Right forelimb (tissue), 1 donor: ENCODE measurements around the gene EFR3B.
"Not testable (repeated sequence)": the region's sequence is repeated elsewhere in the genome, so short reads cannot be mapped to it uniquely, and the experiment has no call there.

Experiments used
- DNase-seq: peaks from one replicate; pipeline ENCODE4 v3.0.0-alpha.2; 2018

Gene EFR3B

GRCh38 chr2:25158096-25158852, 116.4 kb downstream of the EFR3B start:
- DNase-seq, result no peak

DNA sequence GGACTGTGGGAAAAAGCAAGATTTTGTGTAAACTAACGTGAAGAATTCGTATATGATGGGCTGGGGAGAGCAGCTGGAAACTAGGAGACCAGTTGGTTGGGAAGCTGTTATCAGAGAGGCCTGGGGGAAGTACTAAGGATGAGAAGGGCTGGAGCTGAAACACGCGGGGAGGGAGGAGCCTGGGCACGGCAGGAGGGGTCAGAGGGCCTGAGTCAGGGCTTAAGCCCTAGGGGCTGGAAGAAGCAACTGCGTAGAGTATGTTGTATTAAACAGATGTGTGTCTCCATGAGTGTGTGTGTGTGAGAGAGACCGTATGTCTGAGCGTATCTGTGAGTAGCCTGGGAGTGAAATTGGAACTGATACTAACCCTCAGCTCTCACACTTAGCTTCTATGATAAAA, 118.1 kb downstream of the EFR3B start:
- peak; percentile 47 for DNase-seq

DNA sequence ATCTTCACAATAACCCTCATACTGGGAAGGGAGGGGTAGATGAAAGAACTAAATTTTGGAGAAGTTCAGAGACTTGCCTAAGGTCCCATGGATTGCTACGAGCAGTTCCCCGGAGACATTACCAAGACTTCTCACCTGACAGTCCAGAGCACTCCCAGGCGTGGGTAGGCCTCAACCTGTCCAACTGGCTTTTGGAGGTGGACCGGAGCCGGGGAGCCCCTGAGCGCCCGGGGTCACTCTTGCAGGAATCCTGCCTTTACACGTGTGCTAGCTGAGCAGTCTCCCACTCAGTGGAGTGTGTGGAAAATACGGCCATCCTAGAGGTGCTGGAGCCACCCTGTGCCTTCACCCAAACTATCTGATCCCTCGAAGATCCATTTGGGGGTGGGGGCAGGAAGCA, 118.5 kb downstream of the EFR3B start:
- no peak for DNase-seq

DNA sequence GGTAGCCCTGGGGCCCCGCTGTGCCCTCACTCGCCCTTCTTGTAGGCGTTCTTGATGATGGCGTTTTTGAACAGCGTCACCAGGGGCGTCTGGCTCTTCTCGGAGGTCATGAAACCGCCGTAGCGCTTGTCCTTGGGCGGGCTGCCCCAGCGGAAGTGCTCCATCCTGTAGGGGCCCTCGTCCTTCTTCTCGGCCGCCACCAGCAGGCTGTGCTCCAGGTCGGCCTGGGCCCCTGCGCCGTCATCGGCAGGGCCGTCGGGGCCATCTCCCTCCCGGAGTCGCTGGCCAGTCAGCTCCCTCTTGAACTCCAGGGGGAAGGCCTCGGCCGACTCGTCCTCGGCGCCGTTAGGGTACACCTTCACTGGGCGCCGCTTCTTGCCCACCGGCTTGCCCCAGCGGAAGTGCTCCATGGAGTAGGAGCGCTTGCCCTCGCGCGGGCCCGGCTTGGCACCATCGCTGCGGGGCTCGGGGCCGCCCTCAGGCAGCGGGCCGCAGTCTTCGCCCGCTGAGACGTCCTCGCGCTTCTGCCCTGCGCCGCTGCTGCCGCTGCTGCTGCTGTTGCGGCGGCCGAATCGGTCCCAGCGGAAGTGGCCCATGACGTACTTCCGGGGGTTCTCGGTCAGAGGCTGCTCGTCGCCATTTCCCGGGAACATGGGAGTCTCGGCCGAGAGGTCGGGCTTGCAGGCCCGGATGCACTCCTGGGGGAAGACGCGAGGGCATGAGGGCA, 119.3 kb downstream of the EFR3B start:
- peak; percentile 83 for DNase-seq

- not testable (repeated sequence) for DNase-seq
These were observed 120.2 kb downstream of the EFR3B start for GRCh38 chr2:25162061-25162460.

- DNase-seq, result no peak
These were observed 122.7 kb downstream of the EFR3B start for GRCh38 chr2:25164561-25164960.

DNA sequence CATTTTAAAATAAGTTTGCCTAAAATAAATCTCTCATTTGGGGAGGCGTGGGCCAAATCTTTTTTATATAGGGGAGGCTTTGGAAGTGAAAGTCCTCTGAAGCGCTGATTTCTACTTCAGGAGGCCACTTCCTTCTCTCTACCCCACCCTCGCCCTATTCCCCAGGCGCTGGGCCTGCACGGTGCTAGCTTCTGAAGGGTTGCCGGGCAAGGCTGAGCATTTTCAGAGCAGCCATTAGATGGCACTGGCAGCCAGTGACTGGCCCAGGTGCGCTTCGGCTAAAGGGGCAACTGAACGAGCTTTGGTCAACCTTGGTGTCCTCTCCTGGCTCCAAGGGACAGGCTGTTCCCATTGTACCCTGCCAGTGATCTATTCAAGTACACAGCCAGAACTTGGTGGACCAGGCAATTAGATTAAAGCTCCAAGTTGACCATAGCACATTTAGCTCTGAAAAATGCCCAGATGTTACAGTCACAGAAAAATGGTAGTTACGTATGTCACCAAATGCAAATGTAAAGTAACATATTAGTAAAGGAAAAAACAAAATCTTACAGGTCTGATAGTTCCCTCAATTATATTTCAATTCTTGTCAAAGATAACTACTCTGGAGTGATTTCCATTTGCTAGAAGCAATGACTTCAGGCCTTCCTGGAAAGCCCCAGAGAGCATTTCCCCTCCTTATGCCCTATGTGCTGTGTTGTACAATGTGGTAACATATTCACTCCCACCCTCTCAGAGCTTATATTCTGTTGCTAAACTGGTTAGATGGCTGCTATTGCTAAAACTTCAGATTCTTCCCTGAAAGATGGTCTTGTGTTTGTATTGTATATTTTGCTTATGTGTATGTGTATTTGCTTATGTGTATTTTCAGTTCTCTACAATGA, 124.4 kb downstream of the EFR3B start:
- DNase-seq, result no peak

DNA sequence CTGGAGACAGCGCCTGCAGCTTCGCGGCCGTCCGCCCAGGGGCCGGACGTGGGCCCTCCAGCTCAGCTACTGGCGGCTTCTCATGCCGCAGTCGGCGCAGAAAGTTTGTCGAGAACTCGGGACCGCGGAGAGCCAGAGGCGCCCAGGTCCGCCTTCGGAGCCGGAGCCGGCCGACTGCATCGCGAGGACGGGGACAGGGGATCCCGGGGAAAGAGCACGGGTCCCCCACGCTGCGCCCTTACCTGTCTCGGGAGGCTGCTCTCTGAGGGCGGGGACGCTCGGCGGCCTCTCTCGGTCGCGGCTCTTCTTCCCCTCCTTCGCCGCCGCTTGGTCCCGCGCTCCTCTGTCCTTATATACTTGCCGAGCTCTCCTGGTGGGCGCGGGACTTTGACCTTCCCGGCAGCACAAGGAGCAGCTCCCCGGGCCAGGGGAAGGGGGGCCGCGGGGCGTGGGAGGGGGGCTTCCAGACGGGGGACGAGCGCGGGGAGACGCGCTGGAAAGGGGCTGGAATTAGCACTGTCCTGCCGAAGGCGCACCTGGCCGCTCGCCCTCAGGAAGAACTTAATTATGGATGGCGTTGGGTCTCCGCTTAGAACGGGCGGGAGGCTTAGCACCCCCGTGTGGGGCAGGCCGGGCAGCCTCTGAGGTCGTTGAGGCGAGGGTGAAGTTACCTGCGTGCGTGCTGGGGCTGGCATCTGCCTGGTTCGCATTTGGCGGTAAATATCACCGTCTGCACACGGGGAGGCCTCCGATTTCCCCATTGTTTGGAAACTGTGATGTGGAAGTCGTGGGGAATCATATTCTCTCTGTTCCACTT, 126.6 kb downstream of the EFR3B start, which contains the start of gene POMC:
TSS of gene POMC (minus strand) at position 325 of the 817 bp plus-strand sequence. CDS start 3,808 bp downstream, outside the sequence.
- peak; percentile 55 for DNase-seq

GRCh38 chr2:25169073-25169470, 127.2 kb downstream of the EFR3B start:
- DNase-seq, result no peak

GRCh38 chr2:25170888-25171287, 129.0 kb downstream of the EFR3B start:
- DNase-seq, result no peak

DNA sequence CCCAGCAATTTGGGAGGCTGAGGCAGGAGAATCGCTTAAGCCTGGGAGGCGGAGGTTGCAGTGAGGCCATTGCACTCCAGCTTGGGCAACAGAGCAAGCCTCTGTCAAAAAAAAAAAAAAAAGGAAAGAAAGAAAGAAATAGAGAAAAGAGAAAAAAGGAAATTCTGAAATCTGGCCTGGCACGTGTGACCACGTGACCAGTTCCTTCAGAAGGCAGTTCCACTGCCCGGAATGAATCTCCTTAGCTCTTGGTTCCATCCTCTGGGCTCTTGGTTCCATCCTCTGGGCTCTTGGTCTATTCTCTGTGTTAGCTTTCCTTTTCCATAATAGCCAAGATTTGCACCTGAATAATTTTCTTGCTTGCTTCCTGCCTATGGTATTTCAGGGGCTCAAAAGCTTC, 131.8 kb downstream of the EFR3B start:
- no peak for DNase-seq

DNA sequence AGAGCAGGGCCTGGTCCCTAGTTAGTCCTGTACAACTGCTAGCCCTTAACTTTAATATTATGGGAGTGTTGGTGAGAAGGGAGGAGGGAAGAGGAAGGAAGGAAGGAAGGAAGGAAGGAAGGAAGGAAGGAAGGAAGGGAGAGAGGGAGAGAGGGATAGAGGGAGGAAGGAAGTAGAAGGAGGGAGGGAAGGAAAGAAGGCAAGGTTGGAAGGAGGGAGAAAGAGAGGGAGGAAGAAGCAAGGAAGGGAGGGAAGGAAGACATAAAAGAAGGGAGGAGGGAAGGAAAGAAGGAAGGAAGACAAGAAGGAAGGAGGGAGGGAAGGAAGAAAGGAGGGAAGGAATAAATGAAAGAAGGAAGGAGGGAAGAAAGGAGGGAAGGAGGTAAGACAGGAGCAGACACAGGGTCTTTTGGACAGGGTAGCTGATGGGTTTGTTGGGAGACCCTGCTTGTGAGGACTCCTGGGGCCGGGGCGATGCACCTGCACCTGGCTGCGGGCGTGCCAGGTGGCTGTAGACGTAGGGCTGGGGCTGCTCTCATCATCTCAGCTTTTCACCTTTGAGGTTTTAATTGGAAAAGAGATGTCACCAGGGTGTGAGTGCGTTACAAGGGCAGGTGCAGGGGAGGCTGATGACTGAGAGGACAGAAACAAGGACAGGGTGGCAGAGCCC, 132.5 kb downstream of the EFR3B start:
- DNase-seq, result no peak

- no peak for DNase-seq
These were observed 134.3 kb downstream of the EFR3B start for GRCh38 chr2:25176138-25176537.

DNA sequence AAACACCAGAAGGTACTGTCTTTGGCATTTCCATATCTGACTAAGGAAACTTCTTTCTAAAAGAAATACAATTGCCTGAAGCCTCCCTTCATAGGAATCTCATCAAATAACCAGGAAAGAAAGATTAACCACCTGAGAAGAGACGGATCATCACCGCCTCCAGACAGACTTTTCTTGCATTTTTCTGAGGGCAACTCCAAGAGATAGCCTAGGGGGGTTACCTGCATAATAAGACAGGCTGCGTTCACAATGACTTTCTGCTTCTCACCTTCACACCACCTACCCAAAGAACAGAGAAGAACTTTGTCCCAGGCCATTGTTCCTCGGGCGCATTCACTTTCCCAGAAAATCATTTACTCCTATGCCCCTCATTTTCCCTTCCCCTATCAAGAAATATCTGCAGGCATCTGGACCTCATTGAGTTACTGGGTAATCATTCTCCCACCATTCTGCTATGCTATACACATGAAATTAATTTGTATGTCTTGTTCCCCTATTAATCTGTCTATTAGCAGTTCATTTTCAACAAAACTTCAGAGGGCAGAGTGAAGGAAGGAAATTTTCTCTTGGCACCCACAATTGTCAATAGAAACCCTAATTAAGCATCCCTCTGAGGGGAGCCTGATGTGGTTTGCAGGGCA, 134.8 kb downstream of the EFR3B start:
- no peak for DNase-seq

DNA sequence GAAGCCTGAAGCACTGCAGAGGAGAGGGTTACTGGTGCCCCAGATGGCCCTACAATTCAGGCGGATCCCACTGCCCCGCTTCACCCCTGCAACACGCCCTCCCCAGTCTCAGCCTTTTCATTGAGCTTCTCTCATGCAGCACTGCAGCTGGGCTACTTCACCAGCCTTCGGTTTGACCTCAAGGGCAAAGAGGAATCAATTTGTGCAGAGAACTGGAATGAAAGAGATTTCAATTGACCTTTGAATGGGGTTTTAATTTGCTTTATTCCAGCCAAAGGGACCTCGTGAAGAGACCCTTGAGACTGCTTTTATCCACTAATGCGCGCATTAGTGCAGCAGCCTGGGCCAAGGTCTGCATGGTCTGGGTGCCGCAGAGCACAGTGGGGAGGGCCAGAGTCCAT, 135.3 kb downstream of the EFR3B start:
- DNase-seq, result no peak

- no peak for DNase-seq
These were observed 137.1 kb downstream of the EFR3B start for GRCh38 chr2:25178976-25179375.

GRCh38 chr2:25184254-25184653, 142.4 kb downstream of the EFR3B start:
- DNase-seq, result no peak

GRCh38 chr2:25187729-25188350, 146.0 kb downstream of the EFR3B start:
- DNase-seq, result no peak

DNA sequence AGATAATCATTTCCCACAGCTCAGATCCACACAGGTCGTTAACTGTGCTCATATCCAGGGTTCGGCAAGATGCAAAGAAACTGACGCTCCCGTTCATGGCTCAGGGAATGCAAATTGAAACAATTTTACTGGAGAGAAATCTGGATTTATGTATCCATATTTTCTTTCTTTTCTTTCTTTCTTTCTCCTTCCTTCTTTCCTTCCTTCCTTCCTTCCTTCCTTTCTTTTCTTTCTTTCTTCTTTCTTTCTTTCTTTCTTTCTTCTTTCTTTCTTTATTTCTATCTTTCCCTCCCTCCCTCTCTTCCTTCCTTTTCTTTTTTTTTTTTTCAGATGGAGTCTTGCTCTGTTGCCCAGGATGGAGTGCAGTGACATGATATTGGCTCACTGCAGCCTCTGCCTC, 146.5 kb downstream of the EFR3B start:
- DNase-seq, result no peak

- no peak for DNase-seq
These were observed 148.7 kb downstream of the EFR3B start for GRCh38 chr2:25190536-25190935.
